KMS-11 (cell line): ENCODE measurements around the gene DMGDH.

ENCODE experiments used
- H2AFZ ChIP-seq: fragments of 200-600 bp; sonication (generic); 2 replicates; pipeline ENCODE4 v1.6.1; 2016; ENCODE audit warnings: antibody characterized with exemption, mixed run types, low read depth
- H3K27ac ChIP-seq: fragments of 200-600 bp; sonication (generic); 2 replicates; pipeline ENCODE4 v1.6.1; 2016; ENCODE audit warnings: mild to moderate bottlenecking, mixed run types
- H3K27me3 ChIP-seq: fragments of 200-600 bp; sonication (generic); 2 replicates; pipeline ENCODE4 v1.6.1; 2017; ENCODE audit warnings: mild to moderate bottlenecking, low read depth, mixed run types, moderate library complexity; ENCODE audit not compliant: insufficient read depth
- H3K36me3 ChIP-seq: fragments of 200-600 bp; sonication (generic); 2 replicates; pipeline ENCODE4 v1.6.1; 2017; ENCODE audit warnings: mild to moderate bottlenecking, mixed run types; ENCODE audit not compliant: insufficient read depth
- H3K4me1 ChIP-seq: fragments of 200-600 bp; sonication (generic); 2 replicates; pipeline ENCODE4 v1.6.1; 2016; ENCODE audit warnings: mild to moderate bottlenecking, low read depth, mixed run types; ENCODE audit not compliant: poor library complexity, severe bottlenecking
- H3K4me2 ChIP-seq: fragments of 200-600 bp; sonication (generic); 2 replicates; pipeline ENCODE4 v1.7.0; 2016; ENCODE audit warnings: mild to moderate bottlenecking, mixed run types
- H3K4me3 ChIP-seq: fragments of 200-600 bp; sonication (generic); IDR thresholded peaks from 2 replicates; pipeline ENCODE4 v1.6.1; 2017; ENCODE audit warnings: low read depth, low read length, mixed read lengths; ENCODE audit not compliant: insufficient read depth
- H3K79me2 ChIP-seq: fragments of 200-600 bp; sonication (generic); 2 replicates; pipeline ENCODE4 v1.6.1; 2016; ENCODE audit warnings: low read depth, mixed run types; ENCODE audit not compliant: insufficient read depth
- H3K9ac ChIP-seq: fragments of 200-600 bp; sonication (generic); 2 replicates; pipeline ENCODE4 v1.6.1; 2016; ENCODE audit warnings: mild to moderate bottlenecking, mixed run types
- H4K20me1 ChIP-seq: fragments of 200-600 bp; sonication (generic); 2 replicates; pipeline ENCODE4 v1.6.1; 2016; ENCODE audit warnings: mild to moderate bottlenecking, mixed run types; ENCODE audit not compliant: insufficient read depth
- TF ChIP-seq, protein P1 (sequence below): fragments of 200-600 bp; sonication (generic); conservative IDR thresholded peaks from 2 replicates; pipeline ENCODE4 v1.6.1; 2017; ENCODE audit warnings: low read depth, mild to moderate bottlenecking, antibody characterized with exemption, low read length, moderate library complexity, mixed read lengths

DMGDH gene

GRCh38 chr5:78972654-78973428, 96.6 kb downstream of the DMGDH start:
- Histone ChIP-seq H2AFZ (no peak overlapping the region), H3K4me3 (no peak overlapping the region), H3K79me2 (no peaks in the 10 kb centered on the region), H3K4me1 (no peaks in the 10 kb centered on the region), H3K36me3 (no peaks in the 10 kb centered on the region), H3K4me2 (no peak overlapping the region), H3K27me3 (no peaks in the 10 kb centered on the region), H4K20me1 (no peaks in the 10 kb centered on the region), H3K27ac (no peak overlapping the region), H3K9ac (no peak overlapping the region)
- TF ChIP-seq, protein P1, sequence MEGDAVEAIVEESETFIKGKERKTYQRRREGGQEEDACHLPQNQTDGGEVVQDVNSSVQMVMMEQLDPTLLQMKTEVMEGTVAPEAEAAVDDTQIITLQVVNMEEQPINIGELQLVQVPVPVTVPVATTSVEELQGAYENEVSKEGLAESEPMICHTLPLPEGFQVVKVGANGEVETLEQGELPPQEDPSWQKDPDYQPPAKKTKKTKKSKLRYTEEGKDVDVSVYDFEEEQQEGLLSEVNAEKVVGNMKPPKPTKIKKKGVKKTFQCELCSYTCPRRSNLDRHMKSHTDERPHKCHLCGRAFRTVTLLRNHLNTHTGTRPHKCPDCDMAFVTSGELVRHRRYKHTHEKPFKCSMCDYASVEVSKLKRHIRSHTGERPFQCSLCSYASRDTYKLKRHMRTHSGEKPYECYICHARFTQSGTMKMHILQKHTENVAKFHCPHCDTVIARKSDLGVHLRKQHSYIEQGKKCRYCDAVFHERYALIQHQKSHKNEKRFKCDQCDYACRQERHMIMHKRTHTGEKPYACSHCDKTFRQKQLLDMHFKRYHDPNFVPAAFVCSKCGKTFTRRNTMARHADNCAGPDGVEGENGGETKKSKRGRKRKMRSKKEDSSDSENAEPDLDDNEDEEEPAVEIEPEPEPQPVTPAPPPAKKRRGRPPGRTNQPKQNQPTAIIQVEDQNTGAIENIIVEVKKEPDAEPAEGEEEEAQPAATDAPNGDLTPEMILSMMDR: no peak

GRCh38 chr5:78971998-78972397, 97.5 kb downstream of the DMGDH start:
- Histone ChIP-seq H4K20me1 (no peaks in the 10 kb centered on the region), H3K4me3 (no peak overlapping the region), H3K27me3 (no peaks in the 10 kb centered on the region), H2AFZ (no peak overlapping the region), H3K4me1 (no peaks in the 10 kb centered on the region), H3K4me2 (no peak overlapping the region), H3K9ac (no peak overlapping the region), H3K27ac (no peak overlapping the region), H3K36me3 (no peaks in the 10 kb centered on the region), H3K79me2 (no peaks in the 10 kb centered on the region)
- TF ChIP-seq, protein P1: no peak

DNA sequence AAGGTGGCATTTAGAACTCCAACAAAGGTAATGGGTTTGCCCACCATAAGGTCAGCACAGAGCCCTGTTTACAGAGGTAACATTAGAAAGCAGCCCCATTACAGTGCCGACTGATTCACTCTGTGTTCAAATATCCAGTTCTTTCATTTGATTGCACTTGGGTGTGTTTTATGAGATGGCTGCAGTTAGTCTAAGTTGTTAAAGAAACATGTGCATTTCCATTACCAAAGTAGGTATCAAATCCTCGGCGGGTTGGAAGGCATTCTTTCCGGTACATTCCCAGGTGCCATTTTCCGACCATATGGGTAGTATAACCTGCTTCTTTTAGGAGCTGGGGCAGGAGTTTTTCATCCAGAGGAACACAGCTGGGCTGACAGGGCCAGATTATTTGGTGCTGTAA, 100.7 kb downstream of the DMGDH start:
- H3K4me2 ChIP-seq: no peak overlapping the region
- no peak overlapping the region for H3K9ac ChIP-seq
- H3K79me2 ChIP-seq: no peaks in the 10 kb centered on the region
- no peaks in the 10 kb centered on the region for H3K27me3 ChIP-seq
- no peak overlapping the region for H2AFZ ChIP-seq
- H3K4me3 ChIP-seq: no peak overlapping the region
- peaks cover 3% of the 10 kb centered on the region for H3K4me1 ChIP-seq
- H3K27ac ChIP-seq: no peak overlapping the region
- TF ChIP-seq, protein P1: no peak
- H4K20me1 ChIP-seq: no peaks in the 10 kb centered on the region
- no peaks in the 10 kb centered on the region for H3K36me3 ChIP-seq

DNA sequence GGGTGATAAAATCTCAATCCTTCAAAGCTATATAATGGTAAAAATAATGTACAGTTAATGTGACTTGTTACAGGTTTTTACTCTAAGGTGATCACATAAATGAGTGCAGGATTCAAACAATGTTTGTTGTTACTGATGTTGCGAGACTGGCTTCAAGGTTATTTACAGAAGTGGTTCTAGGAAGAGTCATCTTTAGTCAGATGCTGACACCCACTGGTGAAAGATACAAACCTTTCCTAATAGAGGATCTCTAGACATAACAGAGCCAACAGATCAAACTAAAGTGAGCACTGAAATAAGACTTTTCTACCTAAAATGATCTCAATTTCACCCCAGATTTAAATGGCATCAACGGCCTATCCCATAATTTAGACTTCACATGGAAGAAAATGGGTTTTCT, 104.6 kb downstream of the DMGDH start:
- Histone ChIP-seq H2AFZ (no peak overlapping the region), H3K79me2 (no peaks in the 10 kb centered on the region), H3K36me3 (no peaks in the 10 kb centered on the region), H3K9ac (no peak overlapping the region), H3K4me1 (peaks cover 3% of the 10 kb centered on the region), H3K4me2 (no peak overlapping the region), H3K4me3 (no peak overlapping the region), H4K20me1 (no peaks in the 10 kb centered on the region), H3K27me3 (no peaks in the 10 kb centered on the region), H3K27ac (no peak overlapping the region)
- TF ChIP-seq, protein P1: peak; percentile 68
